ENCODE data around the gene PSG6. TPM values are rescaled to one million over a fixed set of nuclear protein-coding genes. Genes with fewer than 3 reads are reported as not detected.
"Not testable (repeated sequence)": the region's sequence is repeated elsewhere in the genome, so short reads cannot be mapped to it uniquely, and the experiment has no call there.

The PSG6 gene
- total RNA-seq, 4 donors from 2014 or later: 1.9 TPM; not detected in 3

GRCh38 chr19:42928896-42929295, 11.2 kb upstream of the PSG6 start:
- intact Hi-C loops (cut with DNase I; ENCODE audit: low total_unique reads): loop anchor here (10.0 kb wide), 1 partner anchor 156 kb away; the partner anchor contains the start of gene PSG2
- DNase-seq (ENCODE audit: low spot score in 2 of 2): no peak
- no peak overlapping the region for H3K4me3 ChIP-seq (ENCODE audit: low read depth, poor library complexity, severe bottlenecking)
- no peak for TF ChIP-seq CTCF (IDR thresholded peaks at IDR 0.05)
- no peak for TF ChIP-seq POLR2A (IDR thresholded peaks at IDR 0.05)
- 83 to 85% methylated on average over 3 of the region's 3 CpGs for WGBS, 2 donors

- no peak for TF ChIP-seq CTCF (IDR thresholded peaks at IDR 0.05)
- TF ChIP-seq POLR2A (IDR thresholded peaks at IDR 0.05): no peak
- WGBS, 2 donors: 64 to 65% methylated on average over 2 of the region's 2 CpGs
- no peak for DNase-seq (ENCODE audit: low spot score in 2 of 2)
- intact Hi-C loops (cut with DNase I; ENCODE audit: low total_unique reads): loop anchor here (10.0 kb wide), 1 partner anchor 158 kb away; the partner anchor contains the start of gene PSG2
- H3K4me3 ChIP-seq (ENCODE audit: low read depth, poor library complexity, severe bottlenecking): no peak overlapping the region
Measured at GRCh38 chr19:42926781-42927180, 9.1 kb upstream of the PSG6 start.

- intact Hi-C loops (cut with DNase I; ENCODE audit: low total_unique reads): loop anchor here (10.0 kb wide), 1 partner anchor 162 kb away; the partner anchor contains the start of gene PSG2
- 38 to 42% methylated on average over 9 of the region's 9 CpGs for WGBS, 2 donors
- H3K4me3 ChIP-seq (ENCODE audit: low read depth, poor library complexity, severe bottlenecking); DNase-seq (ENCODE audit: low spot score in 2 of 2): not testable (repeated sequence)
Measured at GRCh38 chr19:42923106-42923505, 5.4 kb upstream of the PSG6 start.

GRCh38 chr19:42920971-42921370, 3.3 kb upstream of the PSG6 start:
- intact Hi-C loops (cut with DNase I; ENCODE audit: low total_unique reads): loop anchor here (10.0 kb wide), 1 partner anchor 164 kb away; the partner anchor contains the start of gene PSG2
- H3K4me3 ChIP-seq (ENCODE audit: low read depth, poor library complexity, severe bottlenecking); DNase-seq (ENCODE audit: low spot score in 2 of 2): not testable (repeated sequence)

- no peak for DNase-seq (ENCODE audit: low spot score in 2 of 2)
- 27 to 29% methylated on average over 3 of the region's 3 CpGs for WGBS, 2 donors
- TF ChIP-seq CTCF (IDR thresholded peaks at IDR 0.05): no peak
- no peak for TF ChIP-seq POLR2A (IDR thresholded peaks at IDR 0.05)
- no peak overlapping the region for H3K4me3 ChIP-seq (ENCODE audit: low read depth, poor library complexity, severe bottlenecking)
- intact Hi-C loops (cut with DNase I; ENCODE audit: low total_unique reads): loop anchor here (10.0 kb wide), 1 partner anchor 165 kb away; the partner anchor contains the start of gene PSG2
Measured at GRCh38 chr19:42919757-42920079, 2.0 kb upstream of the PSG6 start.

GRCh38 chr19:42919070-42919756, 1.5 kb upstream of the PSG6 start:
- intact Hi-C loops (cut with DNase I; ENCODE audit: low total_unique reads); DNase-seq (ENCODE audit: low spot score in 2 of 2); H3K4me3 ChIP-seq (ENCODE audit: low read depth, poor library complexity, severe bottlenecking): not testable (repeated sequence)
- 66 to 79% methylated on average over 23 to 26 of the region's 26 CpGs for WGBS, 2 donors

GRCh38 chr19:42918377-42919069, 829 bp upstream of the PSG6 start:
- DNase-seq (ENCODE audit: low spot score in 2 of 2); intact Hi-C loops (cut with DNase I; ENCODE audit: low total_unique reads); H3K4me3 ChIP-seq (ENCODE audit: low read depth, poor library complexity, severe bottlenecking): not testable (repeated sequence)
- WGBS, 2 donors: 83 to 85% methylated on average over 15 of the region's 15 CpGs

GRCh38 chr19:42916931-42917330, 763 bp downstream of the PSG6 start:
- intact Hi-C loops (cut with DNase I; ENCODE audit: low total_unique reads); DNase-seq (ENCODE audit: low spot score in 2 of 2); H3K4me3 ChIP-seq (ENCODE audit: low read depth, poor library complexity, severe bottlenecking): not testable (repeated sequence)
- 87 to 96% methylated on average over 1 of the region's 1 CpG for WGBS, 2 donors

GRCh38 chr19:42913516-42913915, 4.2 kb downstream of the PSG6 start:
- intact Hi-C loops (cut with DNase I; ENCODE audit: low total_unique reads); DNase-seq (ENCODE audit: low spot score in 2 of 2); H3K4me3 ChIP-seq (ENCODE audit: low read depth, poor library complexity, severe bottlenecking): not testable (repeated sequence)
- WGBS, 2 donors: 64 to 72% methylated on average over 5 of the region's 5 CpGs

GRCh38 chr19:42912941-42913340, 4.8 kb downstream of the PSG6 start:
- H3K4me3 ChIP-seq (ENCODE audit: low read depth, poor library complexity, severe bottlenecking); DNase-seq (ENCODE audit: low spot score in 2 of 2); intact Hi-C loops (cut with DNase I; ENCODE audit: low total_unique reads): not testable (repeated sequence)
- WGBS, 2 donors: 88 to 94% methylated on average over 4 of the region's 4 CpGs

- intact Hi-C loops (cut with DNase I; ENCODE audit: low total_unique reads); DNase-seq (ENCODE audit: low spot score in 2 of 2); H3K4me3 ChIP-seq (ENCODE audit: low read depth, poor library complexity, severe bottlenecking): not testable (repeated sequence)
- 73 to 83% methylated on average over 5 of the region's 5 CpGs for WGBS, 2 donors
Measured at GRCh38 chr19:42911731-42912130, 6.0 kb downstream of the PSG6 start.

- WGBS, 2 donors: 55 to 57% methylated on average over 5 of the region's 5 CpGs
- H3K4me3 ChIP-seq (ENCODE audit: low read depth, poor library complexity, severe bottlenecking); DNase-seq (ENCODE audit: low spot score in 2 of 2); intact Hi-C loops (cut with DNase I; ENCODE audit: low total_unique reads): not testable (repeated sequence)
Measured at GRCh38 chr19:42906162-42906561, 11.5 kb downstream of the PSG6 start.

All from lower leg skin (tissue), 4 donors.